DND-41 (cell line): Measurements from ENCODE around the gene KHDRBS2.

ENCODE experiments used
- CTCF ChIP-seq: IDR thresholded peaks from 2 replicates; pipeline ENCODE4 v1.5.1; 2012; ENCODE audit warnings: borderline replicate concordance, low read length, moderate library complexity, mild to moderate bottlenecking; ENCODE audit not compliant: poor library complexity, severe bottlenecking; ENCODE audit errors: extremely low read depth
- EZH2 ChIP-seq: IDR thresholded peaks from 3 replicates; pipeline ENCODE4 v1.6.1; 2012; ENCODE audit warnings: borderline replicate concordance, low read depth, mild to moderate bottlenecking, moderate library complexity, low read length, inconsistent platforms; ENCODE audit not compliant: severe bottlenecking

- peak; percentile 52 for TF ChIP-seq CTCF
- no peak for TF ChIP-seq EZH2
These were observed 2.1 kb downstream of the KHDRBS2 start for GRCh38 chr6:62283796-62284411.
